ENCODE data around the gene OSBPL3.

- TF ChIP-seq POLR2A (IDR thresholded peaks at IDR 0.05; ENCODE audit: low read depth, low read length) = no peak
- no peak for TF ChIP-seq POLR2AphosphoS5 (IDR thresholded peaks at IDR 0.05; ENCODE audit: low read depth, low read length)
- no peak for TF ChIP-seq TAF1 (IDR thresholded peaks at IDR 0.05; ENCODE audit: low read depth, low read length)
- TF ChIP-seq PAX5 (IDR thresholded peaks at IDR 0.05; ENCODE audit: insufficient read depth, low read length, severe bottlenecking) = no peak
Observed at GRCh38 chr7:24783698-24784097, 196.3 kb downstream of the OSBPL3 start.
